ENCODE data around the gene SPARCL1. TPM values are rescaled to one million over a fixed set of nuclear protein-coding genes. Genes with fewer than 3 reads are reported as not detected.
"Not testable (repeated sequence)": the region's sequence is repeated elsewhere in the genome, so short reads cannot be mapped to it uniquely, and the experiment has no call there.

Gene SPARCL1
- total RNA-seq, 2 experiments from 2014 or later: not detected

- ChIA-PET CTCF (ENCODE audit: unreplicated experiment) (no interaction called here), POLR2A (interaction anchor here (0.6 to 1.3 kb wide), 2 partner anchors 11 to 1488 kb away, joined by 3 to 4 read pairs; no protein-coding TSS in a partner anchor)
These were observed 38.4 kb downstream of the SPARCL1 start for GRCh38 chr4:87490664-87491369.

GRCh38 chr4:87489678-87490077, 39.5 kb downstream of the SPARCL1 start:
- intact Hi-C loops (cut with micrococcal nuclease; ENCODE audit: unreplicated experiment): no loop called here
- Histone ChIP-seq H3K27ac (ENCODE audit: low read depth, low read length, poor library complexity, severe bottlenecking) (no peak overlapping the region), H2AFZ (ENCODE audit: low read length) (no peak overlapping the region), H3K9me2 (ENCODE audit: insufficient read depth, low read length) (no peaks in the 10 kb centered on the region), H3K4me2 (ENCODE audit: low read length) (no peak overlapping the region), H3K4me3 (ENCODE audit: low read depth, low read length, poor library complexity, severe bottlenecking) (no peak overlapping the region), H3K79me2 (ENCODE audit: insufficient read depth, low read depth, low read length) (no peaks in the 10 kb centered on the region), H3K9me3 (ENCODE audit: low read length) (no peaks in the 10 kb centered on the region), H3K4me1 (ENCODE audit: insufficient read depth, low read length, poor library complexity, severe bottlenecking) (no peaks in the 10 kb centered on the region), H4K20me1 (ENCODE audit: insufficient read depth, low read length) (no peaks in the 10 kb centered on the region), H3K36me3 (ENCODE audit: insufficient read depth, low read length) (no peaks in the 10 kb centered on the region)
- CTCF ChIA-PET (ENCODE audit: unreplicated experiment): no interaction called here
- DNase-seq (ENCODE audit: low spot score): no peak
- BruUV-seq (replicated peaks): no TSS peak
- no peak for TF ChIP-seq CTCF (conservative IDR thresholded peaks at IDR 0.05; ENCODE audit: low read length)
- no peak for TF ChIP-seq EZH2phosphoT487 (IDR thresholded peaks at IDR 0.05; ENCODE audit: borderline replicate concordance, low read depth, low read length)
- POLR2A ChIA-PET: interaction anchor here (0.9 to 1.3 kb wide), 2 partner anchors 10 to 1126 kb away, joined by 3 to 4 read pairs; no protein-coding TSS in a partner anchor

More at GRCh38 chr4:87490664-87491369, 38.4 kb downstream of the SPARCL1 start:
- Histone ChIP-seq H3K9me2 (ENCODE audit: insufficient read depth, low read length) (no peaks in the 10 kb centered on the region), H3K4me3 (ENCODE audit: low read depth, low read length, poor library complexity, severe bottlenecking) (no peak overlapping the region), H2AFZ (ENCODE audit: low read length) (no peak overlapping the region), H3K4me1 (ENCODE audit: insufficient read depth, low read length, poor library complexity, severe bottlenecking) (no peaks in the 10 kb centered on the region), H3K4me2 (ENCODE audit: low read length) (no peak overlapping the region), H3K9me3 (ENCODE audit: low read length) (no peaks in the 10 kb centered on the region), H4K20me1 (ENCODE audit: insufficient read depth, low read length) (no peaks in the 10 kb centered on the region), H3K27ac (ENCODE audit: low read depth, low read length, poor library complexity, severe bottlenecking) (no peak overlapping the region), H3K36me3 (ENCODE audit: insufficient read depth, low read length) (no peaks in the 10 kb centered on the region), H3K79me2 (ENCODE audit: insufficient read depth, low read depth, low read length) (no peaks in the 10 kb centered on the region)
- no peak for DNase-seq (ENCODE audit: low spot score)
- intact Hi-C loops (cut with micrococcal nuclease; ENCODE audit: unreplicated experiment): no loop called here
- BruUV-seq (replicated peaks): no TSS peak
- TF ChIP-seq EZH2phosphoT487 (IDR thresholded peaks at IDR 0.05; ENCODE audit: borderline replicate concordance, low read depth, low read length) (no peak), CTCF (conservative IDR thresholded peaks at IDR 0.05; ENCODE audit: low read length) (no peak)

GRCh38 chr4:87488666-87489065, 40.5 kb downstream of the SPARCL1 start:
- H3K4me2 ChIP-seq (ENCODE audit: low read length); H3K4me1 ChIP-seq (ENCODE audit: insufficient read depth, low read length, poor library complexity, severe bottlenecking); H4K20me1 ChIP-seq (ENCODE audit: insufficient read depth, low read length); POLR2A ChIA-PET; H3K4me3 ChIP-seq (ENCODE audit: low read depth, low read length, poor library complexity, severe bottlenecking); DNase-seq (ENCODE audit: low spot score); H3K27ac ChIP-seq (ENCODE audit: low read depth, low read length, poor library complexity, severe bottlenecking); H2AFZ ChIP-seq (ENCODE audit: low read length); H3K9me3 ChIP-seq (ENCODE audit: low read length); CTCF ChIA-PET (ENCODE audit: unreplicated experiment); intact Hi-C loops (cut with micrococcal nuclease; ENCODE audit: unreplicated experiment); BruUV-seq (replicated peaks); H3K9me2 ChIP-seq (ENCODE audit: insufficient read depth, low read length); H3K36me3 ChIP-seq (ENCODE audit: insufficient read depth, low read length); H3K79me2 ChIP-seq (ENCODE audit: insufficient read depth, low read depth, low read length): not testable (repeated sequence)

GRCh38 chr4:87483247-87483646, 45.9 kb downstream of the SPARCL1 start:
- BruUV-seq (replicated peaks); H3K9me3 ChIP-seq (ENCODE audit: low read length); H2AFZ ChIP-seq (ENCODE audit: low read length); H3K4me2 ChIP-seq (ENCODE audit: low read length); H3K9me2 ChIP-seq (ENCODE audit: insufficient read depth, low read length); CTCF ChIA-PET (ENCODE audit: unreplicated experiment); H3K27ac ChIP-seq (ENCODE audit: low read depth, low read length, poor library complexity, severe bottlenecking); H4K20me1 ChIP-seq (ENCODE audit: insufficient read depth, low read length); H3K4me1 ChIP-seq (ENCODE audit: insufficient read depth, low read length, poor library complexity, severe bottlenecking); H3K36me3 ChIP-seq (ENCODE audit: insufficient read depth, low read length); H3K4me3 ChIP-seq (ENCODE audit: low read depth, low read length, poor library complexity, severe bottlenecking); intact Hi-C loops (cut with micrococcal nuclease; ENCODE audit: unreplicated experiment); DNase-seq (ENCODE audit: low spot score); H3K79me2 ChIP-seq (ENCODE audit: insufficient read depth, low read depth, low read length): not testable (repeated sequence)
- POLR2A ChIA-PET: interaction anchor here (0.6 kb wide), 1 partner anchor 187 kb away, joined by 3 read pairs; no protein-coding TSS in a partner anchor

All from OCI-LY7 (cell line).